ENCODE data around the gene FOXB1.

FOXB1 gene

GRCh38 chr15:59998950-59999611 is 5.0 kb upstream of the FOXB1 start:
- DNase-seq (ENCODE audit: low spot score): no peak

- no peak for DNase-seq (ENCODE audit: low spot score)
These were observed 4.4 kb upstream of the FOXB1 start for GRCh38 chr15:59999612-60000112.

GRCh38 chr15:60000113-60000823 is 3.8 kb upstream of the FOXB1 start:
- no peak for DNase-seq (ENCODE audit: low spot score)

DNA sequence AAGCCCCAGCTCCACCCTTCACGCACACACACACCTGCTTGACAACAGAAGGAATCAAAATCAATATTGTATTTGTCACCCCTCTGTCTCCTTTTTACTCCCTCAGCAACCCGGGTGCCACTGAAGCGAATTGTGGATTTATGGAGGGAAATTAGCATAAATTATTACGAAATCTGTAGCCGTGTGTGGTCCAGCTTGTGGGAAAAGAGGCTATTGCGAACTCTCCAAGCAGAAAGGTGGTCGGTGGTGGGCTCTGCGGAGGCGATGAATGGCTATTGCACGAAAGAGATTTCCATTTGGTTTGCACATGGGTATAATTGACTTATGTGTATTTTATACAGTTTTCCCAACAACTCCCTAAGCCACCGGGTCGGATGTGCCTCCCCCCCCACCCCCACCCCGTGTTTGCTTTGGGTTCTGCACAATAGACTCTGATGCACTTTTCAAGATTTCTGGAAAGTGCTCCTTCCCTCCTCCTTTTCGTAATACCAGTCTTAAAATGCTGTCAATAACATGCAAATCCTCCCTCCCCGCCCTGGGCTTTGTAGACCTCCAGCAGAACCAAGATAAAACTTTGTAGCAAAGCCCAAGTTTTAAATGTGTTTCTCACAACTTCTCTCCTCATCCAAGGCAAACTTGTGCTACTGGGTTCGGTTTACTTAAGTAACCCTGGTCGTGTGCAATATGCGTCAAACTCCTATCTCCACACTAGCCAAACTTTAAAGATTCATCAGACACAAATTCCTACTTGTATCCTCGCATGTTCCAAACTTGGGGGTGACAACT is 3.1 kb upstream of the FOXB1 start:
- no peak for DNase-seq (ENCODE audit: low spot score)

- no peak for DNase-seq (ENCODE audit: low spot score)
These were observed 2.2 kb upstream of the FOXB1 start for GRCh38 chr15:60001610-60002527.

- no peak for DNase-seq (ENCODE audit: low spot score)
These were observed 1.4 kb upstream of the FOXB1 start for GRCh38 chr15:60002528-60003218.

DNA sequence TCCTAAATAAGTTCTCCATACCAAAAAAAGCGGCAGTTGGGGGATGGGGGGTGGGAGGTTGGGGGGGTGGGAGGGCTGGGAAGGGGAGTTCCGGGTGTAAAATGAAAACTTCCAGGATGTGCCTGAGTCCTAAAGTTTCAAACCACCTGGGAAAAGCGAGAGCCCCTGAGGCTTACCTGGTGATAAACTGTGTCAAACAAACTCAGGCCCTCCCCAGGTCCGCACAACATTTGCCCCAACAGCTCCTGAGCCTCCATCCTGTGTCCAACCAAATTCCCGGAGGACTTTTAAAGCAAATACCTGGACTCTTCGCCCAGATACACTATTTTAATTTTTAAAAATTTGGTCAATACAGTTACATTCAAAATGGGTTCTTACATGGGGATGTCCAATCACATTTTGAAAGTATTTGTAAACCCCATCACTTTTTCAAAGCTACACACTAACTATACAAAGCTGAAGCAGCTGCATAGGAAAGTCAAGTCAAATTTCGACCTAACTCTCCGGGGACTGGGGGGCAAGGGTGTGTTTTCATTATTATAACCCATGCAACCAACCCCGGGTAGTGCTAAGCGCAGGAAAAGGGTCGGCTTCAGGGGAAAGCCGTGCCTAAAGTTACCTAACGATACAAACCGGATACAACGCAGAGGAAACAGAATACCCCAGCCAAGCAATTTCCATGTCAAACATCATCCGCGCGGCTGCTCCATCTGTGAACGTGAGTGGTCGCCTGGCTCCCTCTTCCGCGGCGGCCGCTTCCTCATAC is 685 bp upstream of the FOXB1 start:
- no peak for DNase-seq (ENCODE audit: low spot score)

DNA sequence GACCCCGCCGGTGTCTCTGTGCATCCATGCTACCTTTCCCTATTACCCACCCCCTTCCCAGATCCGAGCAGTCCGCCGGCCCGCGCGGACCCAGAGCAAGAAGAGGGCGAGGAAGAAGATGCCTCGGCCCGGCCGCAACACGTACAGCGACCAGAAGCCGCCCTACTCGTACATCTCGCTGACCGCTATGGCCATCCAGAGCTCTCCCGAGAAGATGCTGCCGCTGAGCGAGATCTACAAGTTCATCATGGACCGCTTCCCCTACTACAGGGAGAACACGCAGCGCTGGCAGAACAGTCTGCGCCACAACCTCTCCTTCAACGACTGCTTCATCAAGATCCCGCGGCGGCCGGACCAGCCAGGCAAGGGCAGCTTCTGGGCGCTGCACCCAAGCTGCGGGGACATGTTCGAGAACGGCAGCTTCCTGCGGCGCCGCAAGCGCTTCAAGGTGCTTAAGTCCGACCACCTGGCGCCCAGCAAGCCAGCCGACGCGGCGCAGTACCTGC is 788 bp downstream of the FOXB1 start:
- DNase-seq (ENCODE audit: low spot score): no peak

DNA sequence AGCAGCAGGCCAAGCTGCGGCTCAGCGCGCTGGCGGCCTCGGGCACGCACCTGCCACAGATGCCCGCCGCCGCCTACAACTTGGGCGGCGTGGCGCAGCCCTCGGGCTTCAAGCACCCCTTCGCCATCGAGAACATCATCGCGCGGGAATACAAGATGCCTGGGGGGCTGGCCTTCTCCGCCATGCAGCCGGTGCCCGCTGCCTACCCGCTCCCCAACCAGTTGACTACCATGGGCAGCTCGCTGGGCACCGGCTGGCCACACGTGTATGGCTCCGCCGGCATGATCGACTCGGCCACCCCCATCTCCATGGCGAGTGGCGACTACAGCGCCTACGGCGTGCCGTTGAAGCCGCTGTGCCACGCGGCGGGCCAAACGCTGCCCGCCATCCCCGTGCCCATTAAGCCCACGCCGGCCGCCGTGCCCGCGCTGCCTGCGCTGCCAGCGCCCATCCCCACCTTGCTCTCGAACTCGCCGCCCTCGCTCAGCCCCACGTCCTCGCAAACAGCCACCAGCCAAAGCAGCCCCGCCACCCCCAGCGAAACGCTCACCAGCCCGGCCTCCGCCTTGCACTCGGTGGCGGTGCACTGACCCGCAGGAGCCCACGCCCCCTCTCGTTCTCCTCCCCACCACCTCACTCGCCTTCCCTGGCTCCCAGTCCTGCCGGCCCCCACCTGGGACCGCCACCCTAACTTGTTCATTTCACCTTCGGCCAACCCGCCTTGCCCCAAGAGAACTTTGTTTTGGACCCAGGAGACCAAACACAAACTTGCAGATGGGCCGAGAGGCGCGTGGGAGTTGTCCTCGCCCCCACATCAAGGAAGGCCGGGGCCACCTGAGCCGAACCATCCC is 1.5 kb downstream of the FOXB1 start:
- DNase-seq (ENCODE audit: low spot score): no peak

GRCh38 chr15:60006203-60006862 is 2.2 kb downstream of the FOXB1 start:
- peak; percentile 52 for DNase-seq (ENCODE audit: low spot score)

DNA sequence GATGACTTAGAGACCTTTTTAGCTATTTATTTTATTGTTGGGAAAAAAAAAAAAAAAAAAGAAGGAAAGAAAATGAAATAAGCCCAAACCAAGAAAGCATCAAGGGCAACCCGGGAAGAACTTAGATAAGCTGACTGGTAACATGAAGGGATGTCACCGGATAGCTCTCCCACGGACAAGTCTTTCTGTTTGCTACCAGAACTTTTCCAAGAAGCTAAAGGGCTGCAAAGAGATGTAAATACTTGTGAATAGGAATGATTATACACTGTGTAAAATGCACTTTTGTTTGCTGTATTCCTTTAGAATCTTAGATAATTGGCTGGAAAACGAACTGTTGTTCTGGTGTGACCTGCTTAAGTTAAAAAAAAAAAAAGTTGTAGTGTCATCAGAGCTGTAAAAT is 2.8 kb downstream of the FOXB1 start:
- DNase-seq (ENCODE audit: low spot score): peak; percentile 12

- DNase-seq (ENCODE audit: low spot score): peak; percentile 61
These were observed 5.2 kb downstream of the FOXB1 start for GRCh38 chr15:60009124-60009960.

DNA sequence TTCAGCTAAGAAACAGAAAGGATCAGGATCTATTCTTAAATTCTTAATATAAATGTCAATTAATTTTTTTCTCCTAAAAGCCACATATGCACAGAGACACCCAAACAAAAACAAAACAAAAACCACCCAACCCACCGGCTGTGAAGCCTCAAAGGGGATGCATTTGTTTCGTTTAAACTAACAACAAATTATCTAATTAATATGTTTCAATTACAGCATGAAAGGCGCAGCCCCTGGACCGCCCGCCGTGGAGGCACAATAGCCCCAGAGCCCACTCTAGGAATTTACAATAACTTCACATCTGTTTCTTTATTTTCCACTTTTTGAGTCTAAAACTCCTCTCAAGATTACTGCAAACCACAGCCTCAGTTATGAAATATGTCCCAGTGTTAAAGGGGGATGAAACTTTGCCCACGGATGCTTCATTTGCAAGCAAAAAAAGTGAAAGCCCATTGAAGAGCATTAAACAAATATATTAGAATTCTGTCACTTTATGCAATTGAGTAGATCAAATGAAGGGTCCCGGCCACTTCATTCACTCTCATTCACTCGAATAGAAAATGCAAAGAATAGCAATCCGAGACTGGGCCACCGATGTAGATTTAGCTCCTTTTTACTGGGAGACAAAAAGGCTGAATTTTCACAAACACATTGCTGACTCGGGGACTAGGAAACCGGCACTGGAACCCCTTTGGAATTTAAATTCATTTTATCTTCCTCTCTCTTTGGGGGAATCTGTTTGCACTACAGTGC is 6.0 kb downstream of the FOXB1 start:
- DNase-seq (ENCODE audit: low spot score): no peak

GRCh38 chr15:60010858-60011257 is 6.7 kb downstream of the FOXB1 start:
- no peak for DNase-seq (ENCODE audit: low spot score)

DNA sequence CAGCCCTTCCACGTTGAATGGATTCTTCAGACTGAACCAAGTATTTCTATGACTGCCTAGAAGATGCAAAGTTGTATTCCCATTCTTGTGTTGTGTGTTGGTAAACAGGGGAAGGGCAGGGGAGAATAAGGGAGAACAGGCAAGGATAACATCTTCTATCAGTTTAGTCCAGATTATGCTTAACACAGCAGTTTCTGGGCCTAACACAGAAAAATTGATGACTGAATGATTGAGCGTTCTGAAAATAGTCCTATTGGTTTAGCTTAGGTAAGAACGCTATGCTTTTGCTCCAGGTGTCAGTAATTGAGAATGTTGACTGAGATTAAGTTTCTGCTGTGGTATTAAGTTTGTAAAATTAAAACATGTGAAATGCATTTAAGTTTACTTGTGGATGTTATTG is 8.6 kb downstream of the FOXB1 start:
- DNase-seq (ENCODE audit: low spot score): no peak

GRCh38 chr15:60017538-60018520 is 13.7 kb downstream of the FOXB1 start:
- DNase-seq (ENCODE audit: low spot score): no peak

All from LoVo (cell line).